ENCODE data around the gene CNTNAP5. TPM values are rescaled to one million over a fixed set of nuclear protein-coding genes. Genes with fewer than 3 reads are reported as not detected.

CNTNAP5 gene
- total and polyA plus RNA-seq, 9 of the 15 experiments (the other 6 are each of a cell fraction or from before 2014, with no cell fraction given): not detected

DNA sequence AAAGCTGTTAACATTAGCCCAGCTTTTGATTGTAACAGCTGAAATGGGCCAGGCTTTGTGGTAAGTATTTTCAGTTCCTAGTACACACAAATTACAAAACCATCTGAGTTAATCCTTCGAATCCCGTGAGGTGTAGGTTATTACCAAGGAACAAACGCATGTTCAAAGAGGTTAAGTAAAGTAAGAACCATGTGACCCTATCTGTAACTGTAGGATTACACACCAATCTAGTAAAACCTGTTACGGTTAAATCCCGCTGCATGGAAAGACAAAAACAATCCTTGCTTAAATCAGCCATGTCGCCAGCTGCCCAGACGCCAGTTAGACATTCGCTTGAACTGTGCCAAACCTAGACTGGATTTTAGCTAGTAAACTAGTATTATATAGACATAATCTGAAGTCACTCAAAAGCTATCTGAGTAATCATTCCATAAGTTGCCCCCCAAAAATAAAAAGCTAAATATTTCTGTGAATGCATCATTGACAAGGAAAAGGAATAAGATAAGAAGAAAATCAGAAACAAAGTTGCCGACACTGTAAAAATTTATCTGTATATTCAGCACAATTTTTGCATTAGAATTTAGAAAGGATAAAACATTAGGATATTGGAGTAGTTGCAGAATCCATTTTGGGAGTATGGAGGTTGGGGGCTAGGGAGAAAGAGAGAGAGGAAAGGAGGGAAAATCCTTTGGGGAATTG lies 638.0 kb downstream of the CNTNAP5 start:
- in situ Hi-C loops (cut with MboI): no loop called here
- H3K4me3 ChIP-seq: no peak overlapping the region
- no peak overlapping the region for H3K9ac ChIP-seq (ENCODE audit: insufficient read depth in 1 of 2, low read depth in 2 of 2, low read length in 2 of 2)
- FAIRE-seq: no peak
- no peaks in the 10 kb centered on the region for H3K79me2 ChIP-seq (ENCODE audit: control insufficient read depth, insufficient read depth, low read length)
- H3K27ac ChIP-seq (ENCODE audit: extremely low read depth, low read depth, low read length): no peak overlapping the region
- BruUV-seq (replicated peaks): no TSS peak
- H3K4me1 ChIP-seq (replicated peaks in 1 of 2; ENCODE audit: control insufficient read depth in 2 of 2, insufficient read depth in 2 of 2, low read length in 2 of 2): no peaks in the 10 kb centered on the region
- WGBS (ENCODE audit: insufficient coverage, low coverage, missing lambda C conversion rate): 0% methylated on average over 9 of the region's 9 CpGs
- H4K20me1 ChIP-seq (replicated peaks; ENCODE audit: control insufficient read depth, insufficient read depth, low read length): no peaks in the 10 kb centered on the region
- intact Hi-C loops (cut with micrococcal nuclease): no loop called here
- no peaks in the 10 kb centered on the region for H3K9me1 ChIP-seq (ENCODE audit: control insufficient read depth, insufficient read depth, low read length)
- H2AFZ ChIP-seq (ENCODE audit: low read depth, low read length): no peak overlapping the region
- no peaks in the 10 kb centered on the region for H3K9me3 ChIP-seq (replicated peaks; ENCODE audit: control insufficient read depth, insufficient read depth, low read depth, low read length)
- DNase-seq (ENCODE audit: extremely low read depth in 1 of 4, low spot score in 3 of 4): no peak
- H3K4me2 ChIP-seq (ENCODE audit: insufficient read depth, low read length): no peak overlapping the region
- no peak for TF ChIP-seq DACH1 (IDR thresholded peaks at IDR 0.05; ENCODE audit: partially characterized antibody)
- no peaks in the 10 kb centered on the region for H3K36me3 ChIP-seq (ENCODE audit: control insufficient read depth, insufficient read depth, low read length)
- ChIA-PET CTCF (ENCODE audit: low intra/inter-chr PET ratio) (no interaction called here), POLR2A (no interaction called here)
- no peak for ATAC-seq
- H3K27me3 ChIP-seq (ENCODE audit: control insufficient read depth in 2 of 2, insufficient read depth in 2 of 2, low read length in 2 of 2): no peaks in the 10 kb centered on the region

DNA sequence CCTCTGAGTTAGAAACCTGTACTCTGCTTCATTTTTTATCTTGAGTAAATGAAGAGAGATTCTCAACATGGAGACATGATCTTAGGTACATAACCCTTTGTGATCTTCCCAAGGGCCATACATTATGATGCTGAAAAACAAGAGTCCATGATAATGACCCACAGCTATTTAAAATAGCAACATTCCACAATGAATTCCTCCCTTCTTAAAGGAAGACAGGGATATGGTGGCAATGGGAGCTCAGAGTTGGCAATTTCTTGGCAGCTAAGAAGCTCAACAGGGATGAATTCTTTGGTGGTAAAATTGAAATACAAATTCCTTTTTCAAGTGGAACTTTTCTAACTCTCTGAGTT lies 638.5 kb downstream of the CNTNAP5 start:
- no peaks in the 10 kb centered on the region for H4K20me1 ChIP-seq (replicated peaks; ENCODE audit: control insufficient read depth, insufficient read depth, low read length)
- H3K4me1 ChIP-seq (replicated peaks in 1 of 2; ENCODE audit: control insufficient read depth in 2 of 2, insufficient read depth in 2 of 2, low read length in 2 of 2): no peaks in the 10 kb centered on the region
- DNase-seq (ENCODE audit: extremely low read depth in 1 of 4, low spot score in 3 of 4) (no peak), FAIRE-seq (no peak), ATAC-seq (no peak)
- H3K4me3 ChIP-seq: no peak overlapping the region
- H3K9me3 ChIP-seq (replicated peaks; ENCODE audit: control insufficient read depth, insufficient read depth, low read depth, low read length): no peaks in the 10 kb centered on the region
- intact Hi-C loops (cut with micrococcal nuclease) (no loop called here), in situ Hi-C loops (cut with MboI) (no loop called here)
- no peaks in the 10 kb centered on the region for H3K27me3 ChIP-seq (ENCODE audit: control insufficient read depth in 2 of 2, insufficient read depth in 2 of 2, low read length in 2 of 2)
- no peak overlapping the region for H3K4me2 ChIP-seq (ENCODE audit: insufficient read depth, low read length)
- no peak overlapping the region for H3K27ac ChIP-seq (ENCODE audit: extremely low read depth, low read depth, low read length)
- ChIA-PET CTCF (ENCODE audit: low intra/inter-chr PET ratio) (no interaction called here), POLR2A (no interaction called here)
- no peak overlapping the region for H3K9ac ChIP-seq (ENCODE audit: insufficient read depth in 1 of 2, low read depth in 2 of 2, low read length in 2 of 2)
- H3K79me2 ChIP-seq (ENCODE audit: control insufficient read depth, insufficient read depth, low read length): no peaks in the 10 kb centered on the region
- TF ChIP-seq EP400 (IDR thresholded peaks at IDR 0.05) (no peak), SRSF7 (optimal IDR thresholded peaks at IDR 0.05; ENCODE audit: low read depth, low read length) (no peak), ADNP (tag; IDR thresholded peaks at IDR 0.05) (no peak), POLR2G (IDR thresholded peaks at IDR 0.05; ENCODE audit: low read depth, low read length) (no peak), ZBED1 (IDR thresholded peaks at IDR 0.05) (no peak), ZFP1 (CRISPR knock-in tag; IDR thresholded peaks at IDR 0.05) (no peak), SMARCE1 (IDR thresholded peaks at IDR 0.05) (no peak)
- TF ChIP-seq, protein P1, sequence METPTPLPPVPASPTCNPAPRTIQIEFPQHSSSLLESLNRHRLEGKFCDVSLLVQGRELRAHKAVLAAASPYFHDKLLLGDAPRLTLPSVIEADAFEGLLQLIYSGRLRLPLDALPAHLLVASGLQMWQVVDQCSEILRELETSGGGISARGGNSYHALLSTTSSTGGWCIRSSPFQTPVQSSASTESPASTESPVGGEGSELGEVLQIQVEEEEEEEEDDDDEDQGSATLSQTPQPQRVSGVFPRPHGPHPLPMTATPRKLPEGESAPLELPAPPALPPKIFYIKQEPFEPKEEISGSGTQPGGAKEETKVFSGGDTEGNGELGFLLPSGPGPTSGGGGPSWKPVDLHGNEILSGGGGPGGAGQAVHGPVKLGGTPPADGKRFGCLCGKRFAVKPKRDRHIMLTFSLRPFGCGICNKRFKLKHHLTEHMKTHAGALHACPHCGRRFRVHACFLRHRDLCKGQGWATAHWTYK (CRISPR knock-in tag; IDR thresholded peaks at IDR 0.05): no peak
- TF ChIP-seq, protein P2, sequence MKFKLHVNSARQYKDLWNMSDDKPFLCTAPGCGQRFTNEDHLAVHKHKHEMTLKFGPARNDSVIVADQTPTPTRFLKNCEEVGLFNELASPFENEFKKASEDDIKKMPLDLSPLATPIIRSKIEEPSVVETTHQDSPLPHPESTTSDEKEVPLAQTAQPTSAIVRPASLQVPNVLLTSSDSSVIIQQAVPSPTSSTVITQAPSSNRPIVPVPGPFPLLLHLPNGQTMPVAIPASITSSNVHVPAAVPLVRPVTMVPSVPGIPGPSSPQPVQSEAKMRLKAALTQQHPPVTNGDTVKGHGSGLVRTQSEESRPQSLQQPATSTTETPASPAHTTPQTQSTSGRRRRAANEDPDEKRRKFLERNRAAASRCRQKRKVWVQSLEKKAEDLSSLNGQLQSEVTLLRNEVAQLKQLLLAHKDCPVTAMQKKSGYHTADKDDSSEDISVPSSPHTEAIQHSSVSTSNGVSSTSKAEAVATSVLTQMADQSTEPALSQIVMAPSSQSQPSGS (CRISPR knock-in tag; IDR thresholded peaks at IDR 0.05): no peak
- TF ChIP-seq, protein P3, sequence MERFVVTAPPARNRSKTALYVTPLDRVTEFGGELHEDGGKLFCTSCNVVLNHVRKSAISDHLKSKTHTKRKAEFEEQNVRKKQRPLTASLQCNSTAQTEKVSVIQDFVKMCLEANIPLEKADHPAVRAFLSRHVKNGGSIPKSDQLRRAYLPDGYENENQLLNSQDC (CRISPR knock-in tag; IDR thresholded peaks at IDR 0.05): no peak
- no peak overlapping the region for H2AFZ ChIP-seq (ENCODE audit: low read depth, low read length)
- no TSS peak for BruUV-seq (replicated peaks)
- no peaks in the 10 kb centered on the region for H3K36me3 ChIP-seq (ENCODE audit: control insufficient read depth, insufficient read depth, low read length)
- H3K9me1 ChIP-seq (ENCODE audit: control insufficient read depth, insufficient read depth, low read length): no peaks in the 10 kb centered on the region

All from K562 (cell line).